Kidney (tissue), 2 donors: Measurements from ENCODE around the gene OR8B3. TPM values are rescaled to one million over a fixed set of nuclear protein-coding genes. Genes with fewer than 3 reads are reported as not detected.

ENCODE experiments used
- polyA plus RNA-seq: library from polyadenylated mRNA; stranded (reverse); fragments of 350-450 nt; fragmentation: Illumina TruSeq; extraction: RNeasy Lipid Tissue Mini Kit (QIAGEN cat#74804); gene quantifications from one replicate; pipeline ENCODE4 v1.2.3, GENCODE V29; 2014; ENCODE audit warnings: low read depth, low replicate concordance; ENCODE audit not compliant: insufficient read depth
- total RNA-seq: library from RNA; stranded (reverse); fragmentation: NEBNext Ultra II Directional; extraction: Animal tissue kit (Norgen Biotek cat#: 25700); gene quantifications from one replicate; pipeline ENCODE4 v1.2.1, GENCODE V29; 2021
- donor health status: DM: yes; HTN: yes; CAD: no.

OR8B3 gene
- total and polyA plus RNA-seq, 2 donors from 2014 or later: not detected

Other genes starting within 250 kb of the OR8B3 start
- gene OR10D3, start 215.7 kb downstream of the OR8B3 start, total RNA-seq: not detected
- gene OR10D3, start 215.7 kb downstream of the OR8B3 start, polyA plus RNA-seq: not detected
- not detected for gene OR8G1, start 157.9 kb downstream of the OR8B3 start, total RNA-seq
- gene OR8G1, start 157.9 kb downstream of the OR8B3 start, polyA plus RNA-seq: not detected
- not detected for gene OR8G5, start 142.6 kb downstream of the OR8B3 start, total RNA-seq
- not detected for gene OR8G5, start 142.6 kb downstream of the OR8B3 start, polyA plus RNA-seq
- not detected for gene OR8D1, start 85.1 kb downstream of the OR8B3 start, total RNA-seq
- not detected for gene OR8D1, start 85.1 kb downstream of the OR8B3 start, polyA plus RNA-seq
- gene OR8D2, start 78.8 kb downstream of the OR8B3 start, total RNA-seq: not detected
- gene OR8D2, start 78.8 kb downstream of the OR8B3 start, polyA plus RNA-seq: not detected
- gene OR8B2, start 14.5 kb downstream of the OR8B3 start, total RNA-seq: not detected
- not detected for gene OR8B2, start 14.5 kb downstream of the OR8B3 start, polyA plus RNA-seq
- gene OR8B4, start 25.8 kb upstream of the OR8B3 start, total RNA-seq: not detected
- gene OR8B4, start 25.8 kb upstream of the OR8B3 start, polyA plus RNA-seq: not detected
- not detected for gene OR8B8, start 46.7 kb upstream of the OR8B3 start, total RNA-seq
- not detected for gene OR8B8, start 46.7 kb upstream of the OR8B3 start, polyA plus RNA-seq
- not detected for gene OR8B12, start 144.6 kb upstream of the OR8B3 start, total RNA-seq
- gene OR8B12, start 144.6 kb upstream of the OR8B3 start, polyA plus RNA-seq: not detected
- not detected for gene OR8A1, start 171.0 kb upstream of the OR8B3 start, total RNA-seq
- gene OR8A1, start 171.0 kb upstream of the OR8B3 start, polyA plus RNA-seq: not detected
- not detected for gene PANX3, start 212.4 kb upstream of the OR8B3 start, total RNA-seq
- not detected for gene PANX3, start 212.4 kb upstream of the OR8B3 start, polyA plus RNA-seq
- 35.6 TPM for gene TBRG1, start 223.8 kb upstream of the OR8B3 start, total RNA-seq
- 23.3 TPM for gene TBRG1, start 223.8 kb upstream of the OR8B3 start, polyA plus RNA-seq